IPS-18a (cell line): ENCODE data around the gene PARG.

Experiments
- H3K27ac ChIP-seq: one replicate; pipeline ENCODE4 v1.5.1; 2013; ENCODE audit warnings: low read length
- H3K27me3 ChIP-seq: one replicate; pipeline ENCODE4 v1.6.1; 2013; ENCODE audit warnings: mild to moderate bottlenecking, low read length; ENCODE audit not compliant: control insufficient read depth, insufficient read depth
- H3K36me3 ChIP-seq: one replicate; pipeline ENCODE4 v1.6.1; 2013; ENCODE audit warnings: low read depth, low read length; ENCODE audit not compliant: control insufficient read depth
- H3K4me1 ChIP-seq: one replicate; pipeline ENCODE4 v1.6.1; 2013; ENCODE audit warnings: low read depth, low read length; ENCODE audit not compliant: control insufficient read depth
- H3K4me3 ChIP-seq: one replicate; pipeline ENCODE4 v1.5.1; 2013; ENCODE audit warnings: low read length
- H3K9ac ChIP-seq: one replicate; pipeline ENCODE4 v1.6.1; 2013; ENCODE audit warnings: mild to moderate bottlenecking, low read length, moderate library complexity
- H3K9me3 ChIP-seq: one replicate; pipeline ENCODE4 v1.6.1; 2013; ENCODE audit warnings: low read depth, low read length; ENCODE audit not compliant: control insufficient read depth

PARG gene

GRCh38 chr10:49769692-49770091 is 172.1 kb downstream of the PARG start:
- H3K27me3 ChIP-seq: no peaks in the 10 kb centered on the region
- no peaks in the 10 kb centered on the region for H3K36me3 ChIP-seq
- no peak overlapping the region for H3K9ac ChIP-seq
- H3K4me1 ChIP-seq: peaks cover 3% of the 10 kb centered on the region
- H3K27ac ChIP-seq: no peak overlapping the region
- no peaks in the 10 kb centered on the region for H3K9me3 ChIP-seq
- no peak overlapping the region for H3K4me3 ChIP-seq

- Histone ChIP-seq H3K4me3 (no peak overlapping the region), H3K27me3 (peaks cover 7% of the 10 kb centered on the region), H3K27ac (no peak overlapping the region), H3K9me3 (no peaks in the 10 kb centered on the region), H3K36me3 (no peaks in the 10 kb centered on the region), H3K4me1 (peaks cover 3% of the 10 kb centered on the region), H3K9ac (no peak overlapping the region)
These were observed 173.1 kb downstream of the PARG start for GRCh38 chr10:49768731-49769130.

DNA sequence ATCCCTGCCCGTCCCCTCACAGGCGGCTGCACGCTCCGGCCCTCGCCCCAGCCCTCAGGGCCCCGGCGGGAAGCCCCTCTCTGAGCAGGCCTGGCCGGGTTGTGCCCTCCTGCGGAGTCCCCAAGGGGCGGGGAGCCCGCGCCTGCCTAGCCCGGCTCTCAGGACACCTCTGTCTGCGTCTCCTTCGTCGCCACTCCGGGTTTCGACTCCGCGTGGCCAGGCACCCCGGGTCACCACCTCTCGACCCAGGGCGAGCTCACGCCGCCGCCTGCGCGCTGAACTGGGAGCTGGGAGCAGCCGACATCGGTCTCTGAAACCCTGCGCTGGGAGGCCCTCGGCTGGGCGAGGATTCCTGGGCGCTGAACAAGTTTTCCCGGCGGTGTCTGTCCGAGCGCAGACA is 173.5 kb downstream of the PARG start:
- Histone ChIP-seq H3K9ac (no peak overlapping the region), H3K36me3 (no peaks in the 10 kb centered on the region), H3K4me3 (no peak overlapping the region), H3K27ac (no peak overlapping the region), H3K4me1 (peaks cover 3% of the 10 kb centered on the region), H3K9me3 (no peaks in the 10 kb centered on the region), H3K27me3 (peaks cover 11% of the 10 kb centered on the region)
